A549 (cell line): ENCODE results near the gene EML2. TPM values are rescaled to one million over a fixed set of nuclear protein-coding genes. Genes with fewer than 3 reads are reported as not detected.

Experiments
- ATAC-seq, 2 experiments: fragments of 200-7000 bp in 1 of 2; fragments of >200 bp in 1 of 2; cut with Nextera tagmentation in 1 of 2; cut with Tn5 transposase in 1 of 2; 3 replicates each; pipeline versions ENCODE4 v1.8.0 to v1.9.1; 2018 to 2020; ENCODE audit warnings: mild to moderate bottlenecking in 1 of 2, moderate library complexity in 1 of 2
- CTCF ChIA-PET: fragments of 300-600 bp; sonication (Branson Sonifier 250); formaldehyde crosslinking; extraction: SDS; loops from one replicate; lab custom pipeline; 2021; ENCODE audit warnings: antibody characterized with exemption, inconsistent platforms; lab: Yijun Ruan, JAX
- POLR2A ChIA-PET: fragments of 350-600 bp; formaldehyde crosslinking; extraction: SDS; loops from one replicate; lab custom pipeline; 2021; ENCODE audit warnings: antibody characterized with exemption, inconsistent platforms; lab: Yijun Ruan, JAX
- DNase-seq, 2 experiments: peaks; one replicate each; pipeline versions ENCODE4 v3.0.0 to v3.0.0-alpha.2; 2011 to 2016; ENCODE audit warnings: low read depth in 1 of 2, low spot score in 1 of 2
- FAIRE-seq: peaks from 2 replicates; lab custom pipeline; 2011; peaks lifted over from hg19 to GRCh38; lab: Jason Lieb, UNC
- H3K27ac ChIP-seq, 2 experiments: fragments of >200 bp; sonication (Bioruptor Twin); formaldehyde crosslinking; 3 replicates each; pipeline ENCODE4 v1.5.1; 2016 to 2017
- H3K4me1 ChIP-seq: fragments of >200 bp; sonication (Bioruptor Twin); formaldehyde crosslinking; 3 replicates; pipeline ENCODE4 v1.6.1; 2016
- H3K4me2 ChIP-seq: fragments of >200 bp; sonication (Bioruptor Twin); formaldehyde crosslinking; 3 replicates; pipeline ENCODE4 v1.6.1; 2016
- H3K4me3 ChIP-seq: fragments of >200 bp; sonication (Bioruptor Twin); formaldehyde crosslinking; 3 replicates; pipeline ENCODE4 v1.5.1; 2016
- H3K9me3 ChIP-seq: fragments of >200 bp; sonication (Bioruptor Twin); formaldehyde crosslinking; 3 replicates; pipeline ENCODE4 v1.6.1; 2016
- CBX2 ChIP-seq: fragments of 200-600 bp; sonication (generic); IDR thresholded peaks from 2 replicates; pipeline ENCODE4 v1.6.1; 2016; ENCODE audit warnings: low read depth, mild to moderate bottlenecking, borderline replicate concordance
- CEBPB ChIP-seq, 2 experiments: fragments of >200 bp in 1 of 2; sonication (Bioruptor Twin) in 1 of 2; formaldehyde crosslinking in 1 of 2; IDR thresholded peaks; 2 replicates each; pipeline ENCODE4 v1.6.1; 2012 to 2016
- CHD2 ChIP-seq: fragments of 150-350 bp; IDR thresholded peaks from 2 replicates; pipeline ENCODE4 v1.6.1; 2014; ENCODE audit warnings: low read length; ENCODE audit not compliant: partially characterized antibody
- CTCF ChIP-seq: fragments of >200 bp; sonication (Bioruptor Twin); formaldehyde crosslinking; IDR thresholded peaks from 3 replicates; pipeline ENCODE4 v1.5.1; 2016
- EHMT2 ChIP-seq: fragments of 200-600 bp; sonication (generic); IDR thresholded peaks from 2 replicates; pipeline ENCODE4 v1.6.1; 2016; ENCODE audit warnings: antibody characterized with exemption, low read depth, mild to moderate bottlenecking, moderate library complexity
- ESRRA ChIP-seq: fragments of 150-350 bp; IDR thresholded peaks from 2 replicates; pipeline ENCODE4 v1.6.1; 2014; ENCODE audit warnings: mild to moderate bottlenecking, low read length, borderline replicate concordance
- FOSL2 ChIP-seq, 2 experiments: fragments of 450-650 bp in 1 of 2; fragments of >200 bp in 1 of 2; sonication (Bioruptor Twin) in 1 of 2; formaldehyde crosslinking; IDR thresholded peaks; 2 replicates each; pipeline versions ENCODE4 v1.5.0 to v1.6.1; 2016 to 2020; ENCODE audit warnings: mild to moderate bottlenecking in 1 of 2, moderate library complexity in 1 of 2
- FOXS1 ChIP-seq: fragments of 250-450 bp; sonication (Bioruptor Pico); IDR thresholded peaks from 2 replicates; pipeline ENCODE4 v1.5.0; 2020; ENCODE audit warnings: mild to moderate bottlenecking, moderate library complexity
- HES2 ChIP-seq: fragments of >200 bp; sonication (Bioruptor Twin); formaldehyde crosslinking; IDR thresholded peaks from 2 replicates; pipeline ENCODE4 v1.6.1; 2016
- HEYL ChIP-seq: fragments of 250-450 bp; sonication (Bioruptor Pico); IDR thresholded peaks from 2 replicates; pipeline ENCODE4 v1.8.0; 2021; ENCODE audit warnings: mild to moderate bottlenecking, moderate library complexity
- HMGXB4 ChIP-seq: fragments of 250-450 bp; sonication (Bioruptor Pico); IDR thresholded peaks from 2 replicates; pipeline ENCODE4 v1.5.0; 2021; ENCODE audit warnings: mild to moderate bottlenecking, moderate library complexity, borderline replicate concordance
- HOXA7 ChIP-seq: fragments of 250-450 bp; sonication (Bioruptor Pico); IDR thresholded peaks from 2 replicates; pipeline ENCODE4 v1.5.0; 2020; ENCODE audit warnings: mild to moderate bottlenecking, moderate library complexity
- HOXB13 ChIP-seq: fragments of 250-450 bp; sonication (Bioruptor Pico); IDR thresholded peaks from 2 replicates; pipeline ENCODE4 v1.5.0; 2020; ENCODE audit warnings: low read depth, mild to moderate bottlenecking, moderate library complexity
- HOXB5 ChIP-seq: fragments of 250-450 bp; sonication (Bioruptor Pico); IDR thresholded peaks from 2 replicates; pipeline ENCODE4 v1.5.0; 2020; ENCODE audit warnings: mild to moderate bottlenecking, moderate library complexity
- JUN ChIP-seq, 2 experiments: fragments of >200 bp; sonication (Bioruptor Twin); formaldehyde crosslinking; IDR thresholded peaks; 2 replicates in 1 of 2; 3 replicates in 1 of 2; pipeline ENCODE4 v1.6.1; 2016 to 2017
- JUNB ChIP-seq: fragments of >200 bp; sonication (Bioruptor Twin); formaldehyde crosslinking; IDR thresholded peaks from 2 replicates; pipeline ENCODE4 v1.6.1; 2016
- KDM1A ChIP-seq: fragments of 200-600 bp; sonication (generic); IDR thresholded peaks from 2 replicates; pipeline ENCODE4 v1.6.1; 2016; ENCODE audit warnings: low read depth, mild to moderate bottlenecking
- MYC ChIP-seq: IDR thresholded peaks from 2 replicates; pipeline ENCODE4 v1.6.1; 2012; ENCODE audit warnings: mild to moderate bottlenecking, inconsistent platforms, low read length, improper control_type of control experiment, borderline replicate concordance
- PBX3 ChIP-seq: IDR thresholded peaks from 2 replicates; pipeline ENCODE4 v1.6.1; 2012
- PHF8 ChIP-seq: fragments of 200-600 bp; sonication (generic); IDR thresholded peaks from 2 replicates; pipeline ENCODE4 v1.6.1; 2016; ENCODE audit warnings: low read depth, mild to moderate bottlenecking, antibody characterized with exemption, moderate library complexity, borderline replicate concordance
- RFX5 ChIP-seq: fragments of 450-650 bp; IDR thresholded peaks from 2 replicates; pipeline ENCODE4 v1.7.1; 2014; ENCODE audit warnings: antibody characterized with exemption, mild to moderate bottlenecking, moderate library complexity
- SMC3 ChIP-seq: fragments of >200 bp; sonication (Bioruptor Twin); formaldehyde crosslinking; IDR thresholded peaks from 3 replicates; pipeline ENCODE4 v1.6.1; 2018; ENCODE audit warnings: inconsistent platforms
- TFCP2L1 ChIP-seq: fragments of 250-450 bp; sonication (Bioruptor Pico); IDR thresholded peaks from 2 replicates; pipeline ENCODE4 v1.5.0; 2021; ENCODE audit warnings: mild to moderate bottlenecking
- TP53 ChIP-seq: fragments of 250-450 bp; sonication (Bioruptor Pico); IDR thresholded peaks from 2 replicates; pipeline ENCODE4 v1.5.0; 2021; ENCODE audit warnings: mild to moderate bottlenecking, moderate library complexity
- ZC3H11A ChIP-seq: fragments of 450-650 bp; IDR thresholded peaks from 2 replicates; pipeline ENCODE4 v1.6.1; 2014; ENCODE audit warnings: antibody characterized with exemption, mild to moderate bottlenecking
- ZNF302 ChIP-seq: fragments of 250-450 bp; sonication (Bioruptor Pico); IDR thresholded peaks from 2 replicates; pipeline ENCODE4 v1.9.0; 2021; ENCODE audit warnings: inconsistent platforms, mild to moderate bottlenecking, moderate library complexity
- ZSCAN20 ChIP-seq: fragments of 250-450 bp; sonication (Bioruptor Pico); IDR thresholded peaks from 2 replicates; pipeline ENCODE4 v1.8.0; 2022; ENCODE audit warnings: mild to moderate bottlenecking, moderate library complexity
- WGBS: methylation state at CpG from one replicate; pipeline ENCODE4 v1.1.6; 2017; ENCODE audit errors: missing lambda C conversion rate; 5-methylcytosine and 5-hydroxymethylcytosine counted together
- polyA plus RNA-seq, 4 experiments: library from polyadenylated mRNA; depleted of rRNA in 3 of 4; stranded (reverse); fragments of >200 nt; fragmentation: RNase III in 1 of 4; extraction: RNeasy Plus Mini Kit Qiagen cat#74134 plus additional on column Dnase treatment in 1 of 4; gene quantifications; 2 replicates in 3 of 4; 3 replicates in 1 of 4; pipeline ENCODE4 v1.2.3, GENCODE V29; 2011 to 2017

The EML2 gene
- polyA plus RNA-seq, 2 of the 4 experiments (the other 2 are of a cell fraction): 22.7 to 25.9 TPM

- ChIA-PET CTCF (interaction anchor here (0.7 to 7.3 kb wide), 9 partner anchors 9 to 74 kb away, joined by 3 to 55 read pairs (median 4); no protein-coding TSS in a partner anchor), POLR2A (interaction anchor here (2.4 kb wide), 1 partner anchor 16 kb away, joined by 7 read pairs; no protein-coding TSS in a partner anchor)
- peak overlapping the region; percentile 74 to 83; a peak in 4 of 6 replicates for H3K27ac ChIP-seq
- 86% methylated on average over 2 of the region's 2 CpGs for WGBS
- peaks cover 26% of the 10 kb centered on the region for H3K4me1 ChIP-seq
- no peak overlapping the region for H3K4me3 ChIP-seq
- peak; percentile 32 for FAIRE-seq
- peaks cover 5% of the 10 kb centered on the region; the same call in 1 of the 3 replicates for H3K9me3 ChIP-seq
- TF ChIP-seq ZSCAN20 (CRISPR knock-in tag): no peak
- no peak for TF ChIP-seq CBX2
- TF ChIP-seq HOXB13: no peak
- TF ChIP-seq KDM1A: no peak
- TF ChIP-seq JUN (IDR thresholded peaks at IDR 0.05): no peak
- no peak for TF ChIP-seq PBX3
- TF ChIP-seq CEBPB (IDR thresholded peaks at IDR 0.05): no peak
- TF ChIP-seq HOXA7 (CRISPR knock-in tag): no peak
- no peak for TF ChIP-seq FOXS1 (CRISPR knock-in tag)
- TF ChIP-seq CTCF: no peak
- no peak for TF ChIP-seq SMC3
- no peak for TF ChIP-seq ZC3H11A
- no peak for TF ChIP-seq JUNB
- no peak overlapping the region for H3K4me2 ChIP-seq
- ATAC-seq: no peak
- DNase-seq: no peak
These were observed 71.6 kb downstream of the EML2 start for GRCh38 chr19:45567609-45568008.

GRCh38 chr19:45564131-45564780, 74.9 kb downstream of the EML2 start:
- TF ChIP-seq RFX5: no peak
- TF ChIP-seq ZNF302: no peak
- TF ChIP-seq MYC: no peak
- no peak for TF ChIP-seq HEYL (CRISPR knock-in tag)
- no peak for TF ChIP-seq ZSCAN20 (CRISPR knock-in tag)
- no peak for TF ChIP-seq ESRRA
- TF ChIP-seq CHD2: no peak
- TF ChIP-seq HOXB5 (CRISPR knock-in tag): no peak
- no peak for TF ChIP-seq TP53
- TF ChIP-seq HES2: no peak
- no peak for TF ChIP-seq HMGXB4
- no peak for TF ChIP-seq TFCP2L1 (CRISPR knock-in tag)
- no peak for TF ChIP-seq FOSL2 (IDR thresholded peaks at IDR 0.05)
- no peak for TF ChIP-seq FOSL2 (CRISPR knock-in tag; IDR thresholded peaks at IDR 0.05)
- no peak for TF ChIP-seq CTCF
- no peak for TF ChIP-seq EHMT2
- no peak for TF ChIP-seq PHF8
- ChIA-PET CTCF (interaction anchor here (0.7 to 1.8 kb wide), 3 partner anchors 12 to 129 kb away, joined by 3 to 4 read pairs (median 4); no protein-coding TSS in a partner anchor), POLR2A (no interaction called here)
- no peak for FAIRE-seq
- Histone ChIP-seq H3K27ac (peak overlapping the region in 1 of 2 experiments; percentile 24; a peak in 1 of 6 replicates), H3K4me3 (no peak overlapping the region), H3K4me1 (peaks cover 16% of the 10 kb centered on the region), H3K4me2 (no peak overlapping the region), H3K9me3 (no peaks in the 10 kb centered on the region)
- no peak for ATAC-seq
- WGBS: 85% methylated on average over 4 of the region's 5 CpGs
- DNase-seq: no peak
